ENCODE results near the gene ADAM11. TPM values are rescaled to one million over a fixed set of nuclear protein-coding genes. Genes with fewer than 3 reads are reported as not detected.

The ADAM11 gene
- total RNA-seq, 1 donor from 2014 or later = 0.62 TPM

DNA sequence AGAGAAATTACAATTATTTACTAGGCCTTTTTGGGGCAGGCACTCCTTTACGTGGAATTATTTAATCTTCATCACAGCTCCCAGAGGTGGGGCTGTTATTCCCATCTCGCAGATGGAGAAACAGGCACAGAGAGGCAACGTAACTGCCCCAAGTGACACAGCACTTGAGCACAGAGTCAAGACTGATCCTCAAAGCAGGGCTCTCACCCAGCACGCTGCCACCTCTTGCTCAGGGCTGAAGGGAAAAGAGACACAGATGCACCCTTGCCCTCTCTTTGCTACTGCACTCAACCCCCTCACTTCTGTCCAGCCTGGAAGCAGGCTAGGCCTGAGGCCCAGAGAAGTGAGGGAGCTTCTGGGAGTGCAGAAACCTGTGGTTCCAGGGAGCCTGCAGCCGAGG, 4.4 kb downstream of the ADAM11 start:
- Mint-ChIP-seq H3K9me3 (ENCODE audit: unreplicated experiment) (no peaks in the 10 kb centered on the region), H3K36me3 (ENCODE audit: low read depth, unreplicated experiment) (no peaks in the 10 kb centered on the region), H3K27me3 (ENCODE audit: unreplicated experiment) (peaks cover 7% of the 10 kb centered on the region), H3K4me1 (ENCODE audit: unreplicated experiment) (no peaks in the 10 kb centered on the region), H3K27ac (ENCODE audit: unreplicated experiment) (no peak overlapping the region), H3K4me3 (ENCODE audit: unreplicated experiment) (no peak overlapping the region)
- TF ChIP-seq, protein P1, sequence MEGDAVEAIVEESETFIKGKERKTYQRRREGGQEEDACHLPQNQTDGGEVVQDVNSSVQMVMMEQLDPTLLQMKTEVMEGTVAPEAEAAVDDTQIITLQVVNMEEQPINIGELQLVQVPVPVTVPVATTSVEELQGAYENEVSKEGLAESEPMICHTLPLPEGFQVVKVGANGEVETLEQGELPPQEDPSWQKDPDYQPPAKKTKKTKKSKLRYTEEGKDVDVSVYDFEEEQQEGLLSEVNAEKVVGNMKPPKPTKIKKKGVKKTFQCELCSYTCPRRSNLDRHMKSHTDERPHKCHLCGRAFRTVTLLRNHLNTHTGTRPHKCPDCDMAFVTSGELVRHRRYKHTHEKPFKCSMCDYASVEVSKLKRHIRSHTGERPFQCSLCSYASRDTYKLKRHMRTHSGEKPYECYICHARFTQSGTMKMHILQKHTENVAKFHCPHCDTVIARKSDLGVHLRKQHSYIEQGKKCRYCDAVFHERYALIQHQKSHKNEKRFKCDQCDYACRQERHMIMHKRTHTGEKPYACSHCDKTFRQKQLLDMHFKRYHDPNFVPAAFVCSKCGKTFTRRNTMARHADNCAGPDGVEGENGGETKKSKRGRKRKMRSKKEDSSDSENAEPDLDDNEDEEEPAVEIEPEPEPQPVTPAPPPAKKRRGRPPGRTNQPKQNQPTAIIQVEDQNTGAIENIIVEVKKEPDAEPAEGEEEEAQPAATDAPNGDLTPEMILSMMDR (IDR thresholded peaks at IDR 0.05; ENCODE audit: unreplicated experiment) = no peak
- DNase-seq (ENCODE audit: low spot score) = no peak

DNA sequence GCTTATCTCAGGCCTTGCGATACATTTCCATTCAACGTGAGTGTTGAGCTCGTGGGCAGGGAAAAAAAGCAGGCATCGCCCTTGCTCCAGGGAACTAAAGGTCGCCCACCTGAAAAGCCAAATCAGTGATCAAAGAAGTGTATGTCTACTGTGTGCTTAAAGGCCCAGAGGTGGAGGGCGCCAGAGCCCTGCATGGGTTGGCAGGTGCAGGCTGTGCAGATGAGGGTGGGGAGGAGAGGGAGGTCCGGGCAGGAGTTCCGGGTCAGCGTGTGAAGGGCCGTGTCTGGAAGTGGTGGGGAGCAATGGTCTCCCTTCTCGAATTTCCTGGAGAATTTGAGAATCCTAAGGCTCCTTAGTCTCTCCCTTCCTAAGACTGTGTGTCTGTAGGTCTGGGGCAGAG, 7.2 kb downstream of the ADAM11 start:
- Mint-ChIP-seq H3K36me3 (ENCODE audit: low read depth, unreplicated experiment) (no peaks in the 10 kb centered on the region), H3K27ac (ENCODE audit: unreplicated experiment) (no peak overlapping the region), H3K4me1 (ENCODE audit: unreplicated experiment) (no peaks in the 10 kb centered on the region), H3K9me3 (ENCODE audit: unreplicated experiment) (no peaks in the 10 kb centered on the region), H3K4me3 (ENCODE audit: unreplicated experiment) (no peak overlapping the region), H3K27me3 (ENCODE audit: unreplicated experiment) (peaks cover 4% of the 10 kb centered on the region)
- no peak for DNase-seq (ENCODE audit: low spot score)
- TF ChIP-seq, protein P1 (IDR thresholded peaks at IDR 0.05; ENCODE audit: unreplicated experiment) = no peak

DNA sequence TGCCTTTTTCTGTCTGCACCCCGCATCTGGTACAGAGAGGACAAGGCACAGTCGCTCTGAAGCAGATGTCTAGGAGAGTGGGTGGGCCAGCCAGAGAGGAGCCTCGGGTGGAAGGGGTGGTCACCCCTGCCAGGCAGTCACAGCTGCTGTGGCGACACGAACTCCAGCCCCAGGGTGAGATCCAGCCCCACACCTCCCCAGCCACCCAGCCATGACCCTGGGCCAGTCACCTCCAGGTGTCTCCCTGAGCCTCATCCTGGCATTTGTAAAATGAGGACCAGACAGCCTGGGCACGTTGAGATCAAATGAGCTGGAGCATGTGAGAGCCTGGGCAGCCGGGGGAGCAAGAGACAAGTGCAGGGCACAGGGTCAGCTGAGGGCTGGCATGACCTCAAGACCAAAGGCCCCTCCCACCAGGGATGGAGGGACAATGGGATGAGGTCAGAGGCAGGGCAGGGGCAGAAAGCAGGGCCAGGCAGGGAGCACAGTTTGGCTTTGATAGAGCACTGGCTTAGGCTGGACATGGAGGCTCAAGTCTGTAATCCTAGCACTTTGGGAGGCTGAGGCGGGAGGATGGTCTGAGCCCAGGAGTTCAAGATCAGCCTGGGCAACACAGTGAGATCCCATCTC, 7.7 kb downstream of the ADAM11 start:
- Mint-ChIP-seq H3K9me3 (ENCODE audit: unreplicated experiment) (no peaks in the 10 kb centered on the region), H3K27ac (ENCODE audit: unreplicated experiment) (no peak overlapping the region), H3K4me3 (ENCODE audit: unreplicated experiment) (no peak overlapping the region), H3K4me1 (ENCODE audit: unreplicated experiment) (no peaks in the 10 kb centered on the region), H3K36me3 (ENCODE audit: low read depth, unreplicated experiment) (no peaks in the 10 kb centered on the region), H3K27me3 (ENCODE audit: unreplicated experiment) (peaks cover 2% of the 10 kb centered on the region)
- no peak for DNase-seq (ENCODE audit: low spot score)
- TF ChIP-seq, protein P1 (IDR thresholded peaks at IDR 0.05; ENCODE audit: unreplicated experiment) = no peak

DNA sequence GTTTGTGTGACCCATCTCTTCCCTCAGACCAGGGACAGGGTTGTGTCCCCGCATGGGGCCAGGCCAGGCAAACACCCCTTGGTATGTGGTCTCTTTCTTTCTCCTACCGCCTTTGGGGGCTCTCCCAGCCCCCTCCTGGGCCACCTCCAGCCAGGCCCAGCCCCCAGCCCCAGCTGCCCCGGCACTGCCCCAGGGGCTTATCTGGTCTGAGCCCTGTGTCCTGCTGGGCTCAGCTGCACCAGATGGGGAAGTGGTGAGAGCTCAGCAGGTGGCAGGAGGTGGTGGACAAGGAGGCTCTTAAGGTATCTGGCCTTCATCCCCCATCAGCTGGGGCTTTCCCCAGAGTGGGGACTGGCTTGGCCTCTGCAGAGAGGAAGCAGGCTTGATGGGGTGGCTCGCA, 8.7 kb downstream of the ADAM11 start:
- DNase-seq (ENCODE audit: low spot score) = no peak
- Mint-ChIP-seq H3K36me3 (ENCODE audit: low read depth, unreplicated experiment) (no peaks in the 10 kb centered on the region), H3K27ac (ENCODE audit: unreplicated experiment) (no peak overlapping the region), H3K27me3 (ENCODE audit: unreplicated experiment) (peaks cover 2% of the 10 kb centered on the region), H3K4me1 (ENCODE audit: unreplicated experiment) (no peaks in the 10 kb centered on the region), H3K9me3 (ENCODE audit: unreplicated experiment) (no peaks in the 10 kb centered on the region), H3K4me3 (ENCODE audit: unreplicated experiment) (no peak overlapping the region)
- TF ChIP-seq, protein P1 (IDR thresholded peaks at IDR 0.05; ENCODE audit: unreplicated experiment) = no peak

DNA sequence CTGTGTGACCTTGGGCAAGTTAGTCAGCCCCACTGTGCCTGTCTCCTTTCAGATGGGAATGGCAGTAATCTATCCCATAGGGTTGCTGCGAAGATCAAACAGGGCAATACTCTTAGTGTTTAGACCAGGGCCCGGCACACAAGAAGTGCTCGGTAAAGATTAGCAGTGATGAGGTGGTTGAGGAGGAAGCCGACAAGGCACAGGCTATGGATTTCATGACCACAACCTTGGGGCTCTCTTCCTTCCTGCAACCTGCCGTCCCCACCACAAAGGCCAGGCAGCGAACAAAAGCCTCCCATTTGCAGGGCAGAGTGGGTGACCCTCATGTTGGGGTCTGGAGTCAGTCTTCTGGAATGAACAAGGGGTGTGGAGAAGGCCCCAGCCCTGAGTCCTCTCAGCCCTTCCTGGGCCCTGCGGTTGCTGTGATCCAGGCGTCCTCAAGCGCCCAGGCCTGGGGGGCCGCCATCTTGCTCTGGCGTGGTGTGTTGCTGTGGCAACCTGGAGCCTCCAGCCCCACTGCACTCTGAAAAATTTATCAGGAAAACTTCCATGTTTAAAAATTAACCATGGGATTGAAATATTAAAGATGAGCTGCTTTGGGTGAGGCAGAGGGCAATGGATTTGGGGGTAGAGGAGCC, 9.8 kb downstream of the ADAM11 start:
- TF ChIP-seq, protein P1 (IDR thresholded peaks at IDR 0.05; ENCODE audit: unreplicated experiment) = no peak
- Mint-ChIP-seq H3K4me3 (ENCODE audit: unreplicated experiment) (no peak overlapping the region), H3K4me1 (ENCODE audit: unreplicated experiment) (no peaks in the 10 kb centered on the region), H3K36me3 (ENCODE audit: low read depth, unreplicated experiment) (no peaks in the 10 kb centered on the region), H3K9me3 (ENCODE audit: unreplicated experiment) (no peaks in the 10 kb centered on the region), H3K27me3 (ENCODE audit: unreplicated experiment) (peaks cover 10% of the 10 kb centered on the region), H3K27ac (ENCODE audit: unreplicated experiment) (no peak overlapping the region)
- no peak for DNase-seq (ENCODE audit: low spot score)

Data from endothelial cell (in vitro differentiated cells).